ENCODE data around the gene KCTD21. TPM values are rescaled to one million over a fixed set of nuclear protein-coding genes. Genes with fewer than 3 reads are reported as not detected.

KCTD21 gene
- total and polyA plus RNA-seq, 2 donors (not counting 1 experiment from before 2014, with no cell fraction given), result 4.3 to 8.0 TPM

DNA sequence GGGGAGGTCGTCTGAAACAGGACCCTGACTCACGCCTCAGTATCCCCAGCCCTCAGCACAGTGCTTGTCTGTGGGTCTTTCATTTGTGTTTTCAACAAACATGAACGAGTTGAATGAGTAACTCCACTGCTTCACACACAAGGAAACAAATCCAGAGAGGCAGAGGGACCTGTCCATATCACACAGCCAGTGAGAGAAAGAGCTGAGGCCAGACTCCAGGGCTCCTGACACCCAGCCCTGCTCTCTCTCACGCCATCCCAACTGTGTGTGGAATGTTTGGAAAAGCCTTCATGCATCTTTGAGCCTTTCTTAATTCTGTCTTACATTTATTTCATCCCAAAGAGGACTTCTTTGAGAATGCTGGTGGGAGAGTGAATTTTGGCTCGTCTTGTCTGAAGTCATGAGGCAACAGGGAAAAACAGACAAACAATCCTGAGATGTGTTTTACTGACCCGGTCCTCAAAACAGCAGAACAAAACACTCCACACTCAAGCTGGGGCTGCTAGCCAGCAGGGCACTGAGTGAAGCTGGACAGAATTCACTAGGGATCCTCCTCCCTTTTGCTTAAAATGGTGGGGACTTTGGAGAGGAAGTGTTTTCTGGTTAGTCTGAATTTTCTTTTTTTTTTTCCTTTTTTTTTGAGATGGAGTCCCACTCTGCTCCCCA, 29.3 kb downstream of the KCTD21 start:
- intact Hi-C loops (cut with micrococcal nuclease), result no loop called here
- H3K79me2 ChIP-seq (ENCODE audit: control insufficient read depth, insufficient read depth, low read length), result no peaks in the 10 kb centered on the region
- no peak overlapping the region for H2AFZ ChIP-seq (ENCODE audit: insufficient read depth, low read depth, low read length, poor library complexity, severe bottlenecking)
- H3K4me2 ChIP-seq (replicated peaks; ENCODE audit: low read depth, low read length, poor library complexity, severe bottlenecking), result no peak overlapping the region
- H3K36me3 ChIP-seq (replicated peaks in 1 of 2; ENCODE audit: control extremely low read depth in 1 of 2, control insufficient read depth in 1 of 2, extremely low read depth in 1 of 2, insufficient read depth in 2 of 2, low read length in 1 of 2), result no peaks in the 10 kb centered on the region
- Mint-ChIP-seq H3K9me3 (ENCODE audit: insufficient read depth) (no peaks in the 10 kb centered on the region), H3K27me3 (no peaks in the 10 kb centered on the region), H3K27ac (no peak overlapping the region), H3K4me3 (no peak overlapping the region), H3K4me1 (no peaks in the 10 kb centered on the region)
- no peaks in the 10 kb centered on the region for H3K27me3 ChIP-seq (replicated peaks in 1 of 4; ENCODE audit: control extremely low read depth in 1 of 4, control insufficient read depth in 3 of 4, insufficient read depth in 4 of 4, low read length in 3 of 4)
- ATAC-seq (ENCODE audit: low read depth) (no peak), DNase-seq (no peak)
- no CpG with 5 or more reads among the region's 6 CpGs for WGBS (ENCODE audit: insufficient coverage)
- no peak overlapping the region for H3K27ac ChIP-seq (ENCODE audit: low read length in 2 of 2)
- no peak overlapping the region for H3K4me3 ChIP-seq (ENCODE audit: control extremely low read depth in 1 of 5, extremely low read depth in 1 of 5, insufficient read depth in 1 of 5, low read depth in 2 of 5, low read length in 4 of 5)
- TF ChIP-seq, protein P1, sequence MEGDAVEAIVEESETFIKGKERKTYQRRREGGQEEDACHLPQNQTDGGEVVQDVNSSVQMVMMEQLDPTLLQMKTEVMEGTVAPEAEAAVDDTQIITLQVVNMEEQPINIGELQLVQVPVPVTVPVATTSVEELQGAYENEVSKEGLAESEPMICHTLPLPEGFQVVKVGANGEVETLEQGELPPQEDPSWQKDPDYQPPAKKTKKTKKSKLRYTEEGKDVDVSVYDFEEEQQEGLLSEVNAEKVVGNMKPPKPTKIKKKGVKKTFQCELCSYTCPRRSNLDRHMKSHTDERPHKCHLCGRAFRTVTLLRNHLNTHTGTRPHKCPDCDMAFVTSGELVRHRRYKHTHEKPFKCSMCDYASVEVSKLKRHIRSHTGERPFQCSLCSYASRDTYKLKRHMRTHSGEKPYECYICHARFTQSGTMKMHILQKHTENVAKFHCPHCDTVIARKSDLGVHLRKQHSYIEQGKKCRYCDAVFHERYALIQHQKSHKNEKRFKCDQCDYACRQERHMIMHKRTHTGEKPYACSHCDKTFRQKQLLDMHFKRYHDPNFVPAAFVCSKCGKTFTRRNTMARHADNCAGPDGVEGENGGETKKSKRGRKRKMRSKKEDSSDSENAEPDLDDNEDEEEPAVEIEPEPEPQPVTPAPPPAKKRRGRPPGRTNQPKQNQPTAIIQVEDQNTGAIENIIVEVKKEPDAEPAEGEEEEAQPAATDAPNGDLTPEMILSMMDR (IDR thresholded peaks at IDR 0.05), result no peak
- no peaks in the 10 kb centered on the region for H4K20me1 ChIP-seq (ENCODE audit: control insufficient read depth, insufficient read depth, low read length, poor library complexity, severe bottlenecking)
- no peaks in the 10 kb centered on the region for H3K9me3 ChIP-seq (ENCODE audit: control extremely low read depth in 1 of 3, control insufficient read depth in 2 of 3, insufficient read depth in 1 of 3, low read length in 2 of 3)
- ChIA-PET CTCF (no interaction called here), POLR2A (no interaction called here)
- H3K4me1 ChIP-seq (ENCODE audit: control insufficient read depth in 2 of 2, insufficient read depth in 2 of 2, low read length in 2 of 2), result no peaks in the 10 kb centered on the region
- H3K9ac ChIP-seq (ENCODE audit: low read length), result no peak overlapping the region

DNA sequence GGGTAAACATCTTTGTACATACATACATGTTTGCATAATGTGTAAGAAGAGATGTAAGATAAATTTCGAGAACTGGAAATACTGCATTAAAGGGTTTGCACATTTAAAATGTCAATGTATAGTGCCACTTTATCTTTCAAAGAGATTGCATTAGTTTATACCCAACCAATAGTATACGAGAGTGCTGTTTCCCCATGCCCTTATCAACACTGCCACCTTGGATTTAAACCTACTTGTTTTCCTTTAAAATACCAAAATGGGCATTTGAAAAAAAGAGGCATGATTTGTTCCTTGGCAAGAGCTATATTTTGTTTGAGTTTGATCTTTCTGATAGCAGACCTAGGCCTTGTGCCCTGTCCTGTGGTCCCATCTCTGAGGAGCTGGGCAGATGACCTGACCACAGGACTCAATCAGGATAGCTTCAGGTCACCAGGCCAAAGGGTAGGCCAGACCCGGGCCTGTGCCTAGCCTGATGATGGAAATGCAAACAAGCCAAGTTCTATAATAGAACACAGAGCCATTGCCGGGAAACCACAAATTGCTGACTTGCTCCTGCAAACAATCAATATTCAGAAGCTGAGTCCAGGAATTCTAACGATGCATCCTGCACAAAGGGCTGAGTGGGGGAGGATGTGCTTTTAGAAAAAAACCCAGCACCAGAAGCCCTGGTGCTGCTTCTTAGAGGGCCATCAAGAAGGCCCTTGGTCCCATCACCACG, 32.1 kb downstream of the KCTD21 start:
- Histone ChIP-seq H3K4me1 (ENCODE audit: control insufficient read depth in 2 of 2, insufficient read depth in 2 of 2, low read length in 2 of 2) (no peaks in the 10 kb centered on the region), H2AFZ (ENCODE audit: insufficient read depth, low read depth, low read length, poor library complexity, severe bottlenecking) (no peak overlapping the region), H3K27ac (ENCODE audit: low read length in 2 of 2) (no peak overlapping the region), H3K27me3 (replicated peaks in 1 of 4; ENCODE audit: control extremely low read depth in 1 of 4, control insufficient read depth in 3 of 4, insufficient read depth in 4 of 4, low read length in 3 of 4) (no peaks in the 10 kb centered on the region), H3K4me3 (ENCODE audit: control extremely low read depth in 1 of 5, extremely low read depth in 1 of 5, insufficient read depth in 1 of 5, low read depth in 2 of 5, low read length in 4 of 5) (no peak overlapping the region), H3K36me3 (replicated peaks in 1 of 2; ENCODE audit: control extremely low read depth in 1 of 2, control insufficient read depth in 1 of 2, extremely low read depth in 1 of 2, insufficient read depth in 2 of 2, low read length in 1 of 2) (no peaks in the 10 kb centered on the region), H4K20me1 (ENCODE audit: control insufficient read depth, insufficient read depth, low read length, poor library complexity, severe bottlenecking) (no peaks in the 10 kb centered on the region), H3K79me2 (ENCODE audit: control insufficient read depth, insufficient read depth, low read length) (no peaks in the 10 kb centered on the region), H3K9ac (ENCODE audit: low read length) (no peak overlapping the region), H3K9me3 (ENCODE audit: control extremely low read depth in 1 of 3, control insufficient read depth in 2 of 3, insufficient read depth in 1 of 3, low read length in 2 of 3) (no peaks in the 10 kb centered on the region), H3K4me2 (replicated peaks; ENCODE audit: low read depth, low read length, poor library complexity, severe bottlenecking) (no peak overlapping the region)
- CTCF ChIA-PET, result no interaction called here
- DNase-seq (no peak), ATAC-seq (ENCODE audit: low read depth) (no peak)
- 67% methylated on average over 3 of the region's 6 CpGs for WGBS (ENCODE audit: insufficient coverage)
- Mint-ChIP-seq H3K9me3 (ENCODE audit: insufficient read depth) (no peaks in the 10 kb centered on the region), H3K27me3 (no peaks in the 10 kb centered on the region), H3K4me3 (no peak overlapping the region), H3K4me1 (no peaks in the 10 kb centered on the region), H3K27ac (no peak overlapping the region)
- POLR2A ChIA-PET, result no interaction called here
- TF ChIP-seq, protein P1 (IDR thresholded peaks at IDR 0.05), result no peak
- no peak for TF ChIP-seq EZH2 (IDR thresholded peaks at IDR 0.05; ENCODE audit: borderline replicate concordance, insufficient read depth, low read depth, low read length, poor library complexity, severe bottlenecking)
- intact Hi-C loops (cut with micrococcal nuclease), result no loop called here
